CD4-positive, alpha-beta T cell treated with Interferon alpha-2 for 1 hour (primary cell): ENCODE results near the gene RGS7.
"Not testable (repeated sequence)": the region's sequence is repeated elsewhere in the genome, so short reads cannot be mapped to it uniquely, and the experiment has no call there.

Source experiments
- DNase-seq, 2 donors: peaks; one replicate each; pipeline ENCODE4 v3.0.0-alpha.2; 2020 to 2022

RGS7 gene

DNA sequence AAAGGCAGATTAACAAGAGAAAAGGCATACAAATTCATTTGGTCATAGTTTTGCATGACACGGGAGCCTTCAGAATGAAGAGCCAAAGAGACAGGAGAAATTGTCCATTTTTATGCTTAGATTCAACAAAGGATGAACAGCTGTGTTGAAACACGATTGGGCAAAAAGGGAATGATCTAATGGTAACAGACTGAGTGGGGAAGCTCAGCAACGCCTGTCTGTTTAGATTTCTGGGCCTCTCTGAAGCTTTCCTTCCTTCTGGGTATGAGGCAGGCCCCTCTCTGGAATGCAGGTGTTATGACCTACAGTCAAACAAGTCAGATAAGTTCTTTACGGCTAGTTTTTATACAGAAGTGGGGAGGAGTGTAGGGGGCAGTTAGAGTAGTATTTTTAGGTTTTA lies 154.6 kb downstream of the RGS7 start:
- DNase-seq: no peak

DNA sequence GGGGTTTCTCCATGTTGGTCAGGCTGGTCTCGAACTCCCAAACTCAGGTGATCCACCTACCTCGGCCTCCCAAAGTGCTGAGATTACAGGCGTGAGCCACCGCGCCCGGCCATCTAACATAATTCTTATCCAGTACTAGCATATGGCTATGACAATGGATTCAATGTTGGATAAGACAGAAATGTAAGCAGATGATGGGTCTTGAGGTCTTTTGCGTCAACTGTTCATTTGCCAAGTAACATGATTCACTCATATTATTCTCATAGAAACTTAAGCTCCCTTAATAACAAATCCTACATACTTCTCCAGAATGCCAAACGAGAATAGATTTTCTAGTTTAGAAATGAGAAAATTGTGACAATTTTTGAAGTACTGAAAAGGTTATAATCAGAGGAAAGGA lies 170.3 kb downstream of the RGS7 start:
- no peak for DNase-seq

DNA sequence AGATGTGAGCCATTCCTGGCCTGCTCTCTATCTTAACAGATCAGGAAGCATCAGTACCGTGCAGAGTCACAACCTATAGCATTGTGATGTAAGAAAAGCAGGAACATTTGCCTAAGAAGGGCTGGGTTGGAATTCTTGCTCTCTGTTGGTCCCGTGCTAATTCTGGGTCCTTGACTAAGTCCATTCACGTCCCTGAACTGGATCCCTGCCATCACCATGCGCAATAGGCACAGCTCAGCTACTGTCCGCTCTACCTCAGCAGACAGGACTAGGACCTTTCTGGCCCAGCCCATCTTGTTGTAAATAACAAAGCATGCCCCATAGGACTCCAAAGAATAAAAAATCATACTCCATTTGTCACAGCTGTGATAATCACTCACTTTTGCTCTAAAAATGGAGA lies 175.0 kb downstream of the RGS7 start:
- no peak for DNase-seq

DNA sequence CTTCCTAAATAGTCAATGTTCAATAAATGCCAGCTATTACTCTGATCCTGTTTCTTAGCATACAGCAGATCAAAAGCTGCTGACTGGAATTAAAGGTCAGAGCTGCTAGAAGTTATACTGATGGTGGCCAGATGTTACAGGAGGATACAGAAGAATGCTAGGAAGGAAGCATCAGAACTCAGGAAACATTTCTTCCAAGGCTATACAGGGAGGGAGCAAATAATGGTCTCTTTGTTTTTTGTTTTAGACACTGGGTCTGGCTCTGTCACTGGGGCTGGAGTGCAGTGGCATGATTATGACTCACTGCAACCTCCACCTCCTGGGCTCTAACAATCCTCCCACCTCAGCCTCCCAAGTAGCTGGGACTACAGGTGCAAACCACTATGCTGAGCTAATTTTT lies 175.5 kb downstream of the RGS7 start:
- DNase-seq: no peak

DNA sequence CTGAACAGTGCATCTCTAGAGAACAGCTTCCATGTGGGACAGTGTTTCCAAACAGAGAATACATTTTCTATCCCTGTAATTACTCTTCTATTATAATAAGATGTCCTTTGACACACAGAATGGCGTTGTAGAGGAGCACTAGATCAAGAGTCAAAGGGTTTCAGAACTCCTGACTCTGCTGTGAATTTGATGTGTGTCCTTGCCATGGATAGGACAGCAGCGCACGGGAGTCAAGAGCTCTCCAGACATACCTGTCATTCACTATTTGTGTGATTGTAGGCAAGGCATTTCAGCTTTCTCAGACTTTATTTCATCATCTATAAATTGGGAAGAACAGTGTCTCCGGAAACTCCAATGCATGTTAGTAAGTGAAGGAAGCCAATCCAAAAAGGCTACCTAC lies 176.4 kb downstream of the RGS7 start:
- no peak for DNase-seq

DNA sequence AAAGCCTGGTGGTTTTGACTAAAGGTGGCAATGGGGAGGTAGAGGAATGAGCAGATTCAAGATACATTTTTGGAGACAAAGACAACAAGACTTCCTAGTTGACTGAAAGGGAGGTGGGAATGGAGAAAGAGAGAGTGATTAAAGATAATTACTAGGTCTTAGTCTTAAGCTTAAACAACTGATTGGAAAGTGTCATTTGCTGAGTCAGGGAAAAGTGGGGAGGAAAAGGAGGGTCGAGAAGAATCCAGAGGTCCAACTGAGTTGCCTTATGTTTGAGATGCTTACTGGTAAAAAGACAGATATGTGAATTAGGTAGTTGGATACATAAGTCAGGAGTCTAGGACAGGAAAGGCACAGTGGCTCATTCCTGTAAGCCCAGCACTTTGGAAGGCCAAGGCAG lies 179.3 kb downstream of the RGS7 start:
- DNase-seq: no peak

DNA sequence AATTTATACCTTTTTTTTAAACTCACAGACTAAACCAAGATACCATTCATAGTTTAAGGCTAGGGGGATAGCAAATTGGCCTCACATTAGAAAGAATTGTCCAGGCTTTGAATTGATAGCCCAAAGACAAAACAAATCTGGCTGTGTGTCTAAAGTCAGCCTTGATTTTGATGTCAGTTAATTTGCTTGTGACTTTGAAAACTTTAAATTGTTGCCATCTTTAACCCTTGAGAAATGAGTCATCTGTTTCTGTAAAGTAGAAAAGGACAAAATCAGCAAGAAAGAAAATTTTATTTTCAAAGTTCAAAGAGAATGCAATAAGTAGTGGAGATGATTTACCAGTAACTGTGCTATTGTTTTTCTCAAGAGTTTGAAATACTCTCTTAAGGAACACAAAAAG lies 184.5 kb downstream of the RGS7 start:
- DNase-seq: no peak

DNA sequence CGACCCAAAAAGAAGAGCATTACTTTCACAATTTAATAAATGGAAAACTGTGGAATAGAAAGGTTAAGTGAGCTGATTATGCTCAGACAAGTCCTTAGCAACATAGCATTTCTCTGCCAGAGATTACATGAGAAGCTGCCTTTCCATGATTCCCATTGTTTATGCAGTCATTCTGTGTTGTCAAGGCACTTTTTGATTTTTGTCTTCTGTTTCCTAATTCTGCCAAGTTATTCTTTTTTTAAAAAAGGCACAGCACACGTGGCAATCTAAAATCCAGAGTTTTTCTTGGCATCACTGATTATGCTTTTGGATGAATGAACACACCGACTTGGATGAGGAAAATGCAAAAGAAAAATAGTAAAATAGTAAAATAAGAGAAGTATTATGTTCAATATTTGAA lies 185.0 kb downstream of the RGS7 start:
- no peak for DNase-seq

DNA sequence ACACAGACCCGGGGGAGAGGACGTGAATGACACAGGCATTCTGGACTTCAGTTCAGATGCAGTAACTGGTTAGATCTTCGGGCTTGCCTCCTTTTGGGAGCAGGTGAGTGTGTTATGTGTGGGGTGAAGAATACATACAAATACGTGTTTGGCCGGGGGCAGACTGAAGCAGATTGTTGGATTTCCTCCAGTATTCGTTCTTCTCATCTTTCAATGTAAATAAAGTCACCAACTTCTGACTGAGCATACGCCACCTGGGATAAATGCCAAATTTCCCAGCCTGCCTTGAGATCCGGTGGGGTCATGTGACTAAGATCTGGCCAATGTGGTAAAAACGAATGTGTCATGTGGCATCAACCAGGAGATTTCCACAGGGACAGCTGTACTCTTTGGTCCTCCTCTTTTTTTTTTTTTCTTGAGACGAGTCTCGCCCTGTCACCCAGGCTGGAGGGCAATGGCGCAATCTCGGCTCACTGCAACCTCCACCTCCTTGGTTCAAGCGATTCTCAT lies 189.8 kb downstream of the RGS7 start:
- DNase-seq: no peak

DNA sequence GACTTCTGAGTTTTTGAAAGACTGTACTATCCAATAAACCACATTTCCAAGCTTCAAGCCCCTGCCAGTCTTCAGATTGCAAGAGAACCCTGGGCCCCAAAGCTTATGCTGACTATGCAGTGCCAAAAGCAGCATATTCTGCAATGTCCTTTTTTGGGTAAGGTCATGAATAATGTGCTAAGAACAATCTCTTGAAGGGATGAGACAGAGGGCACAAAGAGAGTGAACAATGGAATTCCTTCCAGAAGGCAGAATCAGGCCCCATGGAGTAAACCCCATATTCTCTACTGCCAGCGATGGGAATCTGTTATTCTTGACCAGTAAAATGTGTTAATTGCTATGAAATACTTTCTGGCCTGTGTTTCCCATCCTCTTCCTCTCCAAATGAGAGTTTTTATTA lies 190.4 kb downstream of the RGS7 start:
- no peak for DNase-seq

DNA sequence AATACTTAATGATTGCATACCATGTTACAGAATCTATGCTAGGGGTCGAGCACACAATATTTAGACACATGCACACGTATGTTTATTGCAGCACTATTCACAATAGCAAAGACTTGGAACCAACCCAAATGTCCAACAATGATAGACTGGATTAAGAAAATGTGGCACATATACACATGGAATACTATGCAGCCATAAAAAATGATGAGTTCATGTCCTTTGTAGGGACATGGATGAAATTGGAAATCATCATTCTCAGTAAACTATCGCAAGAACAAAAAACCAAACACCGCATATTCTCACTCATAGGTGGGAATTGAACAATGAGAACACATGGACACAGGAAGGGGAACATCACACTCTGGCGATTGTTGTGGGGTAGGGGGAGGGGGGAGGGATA lies 191.7 kb downstream of the RGS7 start:
- not testable (repeated sequence) for DNase-seq

DNA sequence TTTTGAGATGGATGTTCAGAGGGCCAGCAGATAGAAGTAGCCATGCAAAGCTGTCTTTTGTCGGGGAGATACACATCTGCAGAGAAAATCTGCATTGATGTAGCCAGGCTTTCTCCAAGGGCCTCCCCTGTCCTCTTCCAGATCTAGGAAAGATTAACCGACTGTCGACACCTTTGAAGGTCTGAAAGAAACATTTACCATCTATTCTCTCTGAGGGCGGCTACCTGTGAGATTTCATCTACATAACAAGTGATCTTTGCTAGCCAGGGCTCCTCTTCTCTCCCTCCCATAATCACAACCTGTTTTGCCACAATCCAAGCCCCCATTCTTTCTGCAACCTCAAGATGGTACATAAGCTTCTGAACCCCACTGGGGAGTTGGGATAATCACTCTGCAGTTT lies 193.6 kb downstream of the RGS7 start:
- no peak for DNase-seq

DNA sequence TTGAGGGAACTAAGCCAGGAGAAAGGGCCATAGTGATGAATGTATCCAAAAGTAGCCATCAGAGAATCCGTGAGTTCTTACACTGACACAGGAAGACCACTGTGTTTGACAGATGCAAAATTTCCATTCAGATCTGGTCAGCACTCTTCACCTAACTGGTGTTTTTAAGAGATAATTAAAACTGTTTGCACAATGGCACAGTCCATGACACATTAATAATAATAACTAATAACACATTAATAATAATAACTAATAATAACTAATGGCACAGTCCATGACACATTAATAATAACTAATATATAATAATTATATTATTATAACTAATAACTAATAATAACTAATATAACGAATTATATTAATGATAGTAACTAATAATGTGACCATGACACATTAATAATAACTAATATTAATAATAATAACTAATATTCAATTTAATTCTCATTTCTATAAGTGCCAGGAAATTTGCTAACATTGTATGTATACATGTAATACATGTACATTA lies 195.8 kb downstream of the RGS7 start:
- no peak for DNase-seq

DNA sequence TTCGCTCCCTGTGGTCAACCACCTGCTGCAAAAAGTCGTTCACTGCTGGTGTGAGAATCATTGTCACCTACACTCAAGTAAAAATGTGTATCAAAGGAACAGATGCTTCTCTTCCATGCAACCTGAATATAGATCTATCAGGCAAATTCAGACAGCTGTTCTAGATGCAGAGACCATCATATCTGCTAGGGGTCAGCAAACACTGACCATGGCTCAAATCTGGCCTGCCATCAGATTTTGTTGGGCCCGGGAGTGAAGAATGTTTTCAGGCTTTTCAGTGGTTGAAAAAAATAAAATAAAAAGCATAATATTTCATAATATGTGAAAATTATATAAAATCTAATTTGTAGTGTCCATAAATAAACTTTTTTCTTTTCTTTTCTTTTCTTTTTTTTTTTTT lies 199.6 kb downstream of the RGS7 start:
- DNase-seq: no peak

DNA sequence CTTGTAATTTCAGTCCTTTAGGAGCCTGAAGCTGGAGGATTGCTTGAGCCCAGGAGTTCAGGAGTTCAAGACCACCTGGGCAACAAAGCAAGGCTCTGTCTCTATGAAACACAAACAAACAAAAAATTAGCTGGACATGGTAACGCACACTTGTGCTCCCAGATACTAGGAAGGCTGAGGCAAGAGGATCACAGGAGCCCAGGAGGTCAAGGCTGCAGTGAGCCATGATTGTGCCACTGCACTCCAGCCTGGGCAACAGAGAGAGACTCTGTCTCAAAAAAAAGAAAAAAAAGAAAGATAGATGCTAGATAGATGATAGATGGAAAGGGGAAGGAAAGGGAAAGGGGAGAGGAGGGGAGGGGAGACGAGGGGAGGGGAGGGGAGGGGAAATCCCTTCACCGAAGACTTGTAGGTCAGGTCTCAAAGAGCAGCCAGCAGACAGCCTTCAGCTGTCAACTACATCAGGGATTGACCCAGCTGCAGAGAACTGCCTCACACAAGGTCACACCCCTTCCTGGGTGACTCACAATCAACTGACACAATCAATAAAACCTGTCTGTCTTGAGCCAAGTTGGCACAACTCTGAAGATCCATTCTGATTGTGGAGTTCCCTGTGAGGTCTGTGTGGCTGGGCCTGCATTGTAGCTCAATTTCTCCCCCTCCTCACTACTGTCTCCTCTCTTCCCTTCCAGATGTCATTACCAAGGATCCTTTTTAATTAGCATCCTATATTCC lies 200.6 kb downstream of the RGS7 start:
- no peak for DNase-seq

DNA sequence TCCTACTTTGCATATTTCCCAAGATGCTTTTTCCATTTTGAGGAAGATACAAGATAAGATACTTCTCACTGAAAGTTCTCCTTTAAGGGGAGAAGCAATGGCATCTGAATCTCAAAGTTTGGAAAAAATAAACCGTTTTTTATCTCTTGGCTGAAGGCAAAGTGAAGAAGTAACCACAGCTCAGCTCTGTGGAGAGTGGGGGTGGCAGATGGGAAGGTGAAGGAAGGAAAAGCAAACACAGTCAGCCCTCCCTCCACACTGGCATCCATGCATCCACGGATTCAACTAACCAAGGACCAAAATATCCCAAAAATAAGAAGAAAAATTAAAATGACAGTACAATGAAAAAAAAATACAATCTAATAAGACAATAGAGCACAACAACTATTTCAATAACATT lies 211.1 kb downstream of the RGS7 start:
- no peak for DNase-seq

DNA sequence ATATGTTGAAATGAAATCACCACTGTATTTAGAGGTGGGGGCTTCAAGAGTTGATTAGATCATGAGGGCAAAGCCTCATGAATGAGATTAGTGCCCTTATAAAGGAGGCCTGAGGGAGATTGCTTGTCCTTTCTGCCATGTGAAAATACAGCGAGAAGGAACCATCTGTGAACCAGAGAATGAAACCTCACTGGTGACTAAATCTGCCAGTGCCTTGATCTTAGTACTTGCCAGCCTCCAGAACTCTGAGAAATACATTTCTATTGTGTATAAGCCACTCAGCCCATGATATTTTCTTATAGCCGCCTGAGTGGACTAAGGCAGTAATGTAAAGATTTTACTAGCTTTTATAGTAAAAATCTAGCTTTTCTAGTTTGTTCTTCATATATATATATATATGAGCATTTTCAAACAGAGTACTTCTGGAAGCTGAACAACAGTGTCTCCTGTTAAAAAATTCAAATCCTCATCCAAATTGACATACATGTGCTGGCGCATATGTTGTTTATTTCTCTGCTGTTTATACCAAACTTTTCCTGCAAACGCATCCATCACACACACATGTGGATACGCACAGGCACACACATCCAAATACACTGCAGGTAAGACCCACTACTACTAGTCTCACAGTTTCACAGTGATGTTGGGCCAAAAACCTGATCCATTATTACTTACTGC lies 213.1 kb downstream of the RGS7 start:
- DNase-seq: no peak

DNA sequence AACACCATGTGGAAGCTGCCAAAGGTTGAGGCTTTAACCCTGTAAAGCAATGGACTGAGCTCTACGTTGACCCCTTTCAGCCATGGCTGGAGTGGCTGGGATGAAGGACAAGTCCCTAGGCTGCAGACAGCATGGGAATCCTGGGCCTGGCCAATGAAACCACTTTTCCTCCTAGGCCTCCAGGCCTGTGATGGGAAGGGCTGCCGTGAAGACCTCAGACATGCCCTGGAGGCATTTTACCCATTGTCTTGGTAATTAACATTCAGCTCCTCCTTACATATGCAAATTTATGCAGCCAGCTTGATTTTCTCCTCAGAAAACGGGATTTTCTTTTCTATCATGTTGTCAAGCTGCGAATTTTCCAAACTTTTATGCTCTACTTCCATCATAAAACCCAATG lies 214.5 kb downstream of the RGS7 start:
- no peak for DNase-seq

DNA sequence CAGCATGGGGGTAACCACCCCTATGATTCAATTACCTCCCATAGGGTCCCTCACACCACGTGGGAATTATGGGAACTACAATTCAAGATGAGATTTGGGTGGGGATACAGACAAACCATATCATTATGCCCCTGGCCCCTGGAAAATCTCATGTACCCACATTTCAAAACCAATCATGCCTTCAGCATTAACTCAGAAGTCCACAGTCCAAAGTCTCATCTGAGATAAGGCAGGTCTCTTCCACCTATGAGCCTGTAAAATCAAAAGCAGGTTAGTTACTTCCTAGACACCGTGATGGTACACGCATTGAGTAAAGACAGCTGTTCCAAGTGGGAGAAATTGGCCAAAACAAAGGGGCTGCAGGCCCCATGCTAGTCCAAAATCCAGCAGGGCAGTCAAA lies 215.4 kb downstream of the RGS7 start:
- DNase-seq: not testable (repeated sequence)

DNA sequence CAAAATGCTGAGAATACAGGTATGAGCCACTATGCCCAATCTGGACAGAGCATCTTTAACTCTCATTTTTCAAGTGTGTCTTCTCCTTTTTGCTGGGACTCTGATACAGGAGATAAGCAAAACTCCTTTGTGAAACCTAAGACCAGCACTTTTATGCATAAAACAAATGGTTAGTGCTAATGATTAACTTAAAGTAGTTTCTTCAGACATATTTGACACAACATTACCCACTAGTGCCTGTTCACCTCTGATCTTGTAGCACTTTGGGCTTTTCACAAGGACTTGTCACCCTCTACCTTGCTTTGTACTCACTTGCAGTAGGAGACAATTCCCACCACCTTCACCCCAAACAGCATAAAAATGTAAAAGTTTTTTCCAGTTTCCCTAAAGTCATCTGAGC lies 216.3 kb downstream of the RGS7 start:
- no peak for DNase-seq

DNA sequence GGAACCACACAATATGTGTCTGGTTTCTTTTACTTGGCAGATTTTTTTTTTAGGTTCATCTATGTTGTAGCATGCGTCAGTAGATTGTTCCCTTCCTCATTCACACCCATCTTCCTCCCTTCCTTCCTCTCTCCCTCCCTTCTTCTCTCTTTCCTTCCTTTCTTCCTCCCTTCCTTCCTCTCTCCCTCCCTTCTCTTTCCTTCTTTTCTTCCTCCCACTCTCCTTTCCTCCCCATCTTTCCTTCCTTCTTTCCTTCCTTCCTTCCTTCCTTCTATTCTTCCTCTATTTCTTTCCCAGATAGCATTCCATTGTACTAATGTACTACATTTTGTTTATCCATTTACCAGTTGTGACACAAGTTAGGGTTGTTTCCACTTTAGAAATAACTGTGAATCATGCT lies 218.0 kb downstream of the RGS7 start:
- no peak for DNase-seq

DNA sequence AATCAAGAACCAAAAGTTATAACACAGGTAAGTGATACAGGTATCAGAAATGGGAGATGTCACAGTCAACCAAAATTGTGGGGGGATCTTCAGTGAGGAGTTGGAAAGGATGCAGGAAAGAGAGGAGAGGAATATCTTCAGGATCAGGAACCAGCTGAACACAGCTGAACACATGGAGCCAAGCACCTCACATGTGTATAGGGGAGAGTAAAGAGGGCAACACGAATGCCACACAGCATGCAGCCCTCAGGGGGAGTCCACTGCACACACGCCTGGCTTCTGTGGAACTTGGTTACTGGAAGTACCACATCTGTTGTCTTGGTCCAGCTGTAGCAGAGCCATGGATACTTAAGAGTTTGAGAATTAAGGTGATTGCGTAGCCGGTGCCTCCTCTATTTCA lies 218.8 kb downstream of the RGS7 start:
- no peak for DNase-seq

DNA sequence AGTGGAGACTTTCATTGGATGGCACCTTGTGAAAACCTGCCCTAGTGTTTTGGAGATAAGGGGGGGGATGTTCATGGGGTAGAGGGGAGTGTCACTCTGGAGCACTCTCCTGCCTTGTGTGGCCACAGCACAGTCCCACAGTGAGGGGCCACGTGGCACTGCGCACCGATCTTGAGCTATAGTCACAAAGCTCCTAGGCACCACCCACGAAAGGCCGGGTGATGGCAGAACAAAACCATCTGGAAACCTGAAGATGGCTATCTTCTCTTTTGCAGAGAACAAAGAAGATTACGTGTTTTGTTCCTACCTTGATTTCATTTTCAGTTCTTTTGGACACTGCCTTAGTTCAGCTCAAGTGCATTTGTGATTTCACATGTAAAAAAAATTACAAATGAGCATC lies 220.6 kb downstream of the RGS7 start:
- no peak for DNase-seq

DNA sequence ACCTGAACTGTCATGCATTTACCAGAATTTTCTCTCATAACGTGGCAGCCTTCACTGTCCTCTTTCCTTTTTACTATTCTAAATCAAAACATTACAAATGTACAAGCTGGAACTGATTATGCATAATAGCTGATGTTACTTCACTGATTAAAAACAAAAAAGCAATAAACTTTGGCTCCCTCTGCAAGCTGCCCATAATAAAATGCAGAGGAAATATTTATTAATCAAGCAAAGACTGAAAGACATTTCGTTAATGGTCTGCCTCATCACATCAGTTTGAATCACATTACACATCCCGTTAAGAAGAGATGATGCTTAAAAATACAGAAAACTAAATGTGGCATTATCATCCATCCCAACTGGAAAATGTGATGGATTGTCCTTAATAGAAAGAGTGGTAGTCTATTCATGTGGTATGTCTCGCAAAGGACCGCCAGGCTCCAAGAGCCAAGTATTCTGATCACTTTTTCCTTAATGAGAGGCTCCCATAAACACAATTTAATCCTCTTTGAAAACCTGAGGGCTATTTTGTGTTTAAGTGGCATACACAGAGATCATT lies 225.3 kb downstream of the RGS7 start:
- DNase-seq: no peak
